GM18868 (cell line): ENCODE data around the gene GATA6.
"Not testable (repeated sequence)": the region's sequence is repeated elsewhere in the genome, so short reads cannot be mapped to it uniquely, and the experiment has no call there.

Source experiments
- ATAC-seq: cut with Tn5 transposase; IDR thresholded peaks from one replicate; pipeline ENCODE4 v1.9.1; 2021; ENCODE audit warnings: mild to moderate bottlenecking, moderate library complexity; ENCODE audit not compliant: unreplicated experiment

GATA6 gene

GRCh38 chr18:22203536-22204213 lies 34.3 kb downstream of the GATA6 start:
- no peak for ATAC-seq

- ATAC-seq = no peak
Measured at GRCh38 chr18:22204214-22204536, 34.8 kb downstream of the GATA6 start.

- ATAC-seq = no peak
Measured at GRCh38 chr18:22204996-22205395, 35.6 kb downstream of the GATA6 start.

GRCh38 chr18:22207021-22207758 lies 37.8 kb downstream of the GATA6 start:
- ATAC-seq = no peak

GRCh38 chr18:22210311-22210754 lies 40.9 kb downstream of the GATA6 start:
- no peak for ATAC-seq

- ATAC-seq = no peak
Measured at GRCh38 chr18:22211657-22212056, 42.3 kb downstream of the GATA6 start.

- ATAC-seq = no peak
Measured at GRCh38 chr18:22213333-22213973, 44.1 kb downstream of the GATA6 start.

GRCh38 chr18:22214731-22215528 lies 45.5 kb downstream of the GATA6 start:
- no peak for ATAC-seq

- no peak for ATAC-seq
Measured at GRCh38 chr18:22218835-22219234, 49.4 kb downstream of the GATA6 start.

GRCh38 chr18:22219568-22220355 lies 50.4 kb downstream of the GATA6 start:
- no peak for ATAC-seq

- ATAC-seq = not testable (repeated sequence)
Measured at GRCh38 chr18:22220585-22220984, 51.2 kb downstream of the GATA6 start.

- no peak for ATAC-seq
Measured at GRCh38 chr18:22221350-22221749, 52.0 kb downstream of the GATA6 start.

GRCh38 chr18:22223254-22223964 lies 54.0 kb downstream of the GATA6 start:
- ATAC-seq = no peak

GRCh38 chr18:22223965-22224322 lies 54.6 kb downstream of the GATA6 start:
- ATAC-seq = no peak

- ATAC-seq = no peak
Measured at GRCh38 chr18:22224339-22224738, 55.0 kb downstream of the GATA6 start.

GRCh38 chr18:22226801-22227200 lies 57.4 kb downstream of the GATA6 start:
- no peak for ATAC-seq

- ATAC-seq = no peak
Measured at GRCh38 chr18:22228976-22229375, 59.6 kb downstream of the GATA6 start.

- no peak for ATAC-seq
Measured at GRCh38 chr18:22229456-22230124, 60.2 kb downstream of the GATA6 start.

GRCh38 chr18:22230471-22230945 lies 61.1 kb downstream of the GATA6 start:
- no peak for ATAC-seq
